Left colon (tissue), 2 donors: ENCODE data around the gene AGBL3. TPM values are rescaled to one million over a fixed set of nuclear protein-coding genes. Genes with fewer than 3 reads are reported as not detected.
"Not testable (repeated sequence)": the region's sequence is repeated elsewhere in the genome, so short reads cannot be mapped to it uniquely, and the experiment has no call there.

ENCODE experiments used
- ATAC-seq: fragments of 200-7000 bp; cut with Tn5 transposase; one replicate; pipeline ENCODE4 v1.9.1; 2020; ENCODE audit warnings: mild to moderate bottlenecking, moderate library complexity
- DNase-seq, 2 donors: peaks; one replicate each; pipeline ENCODE4 v3.0.0-alpha.2; 2020
- intact Hi-C, 2 donors: fragments of 100-400 bp; cut with DNase I in 1 of 2; cut with micrococcal nuclease in 1 of 2; formaldehyde crosslinking; loops; one replicate each; pipeline versions ENCODE4 v1.11.2 to v1.14.0; 2022; cut with DNase I, micrococcal nuclease
- total RNA-seq, 2 donors: library from RNA; stranded (reverse); fragmentation: NEBNext Ultra II Directional; extraction: Animal tissue kit (Norgen Biotek cat#: 25700); gene quantifications; one replicate each; pipeline ENCODE4 v1.2.1, GENCODE V29; 2021
- donor health status: DM: no; HTN: no; CAD: no.
- donor health status: DM: yes; HTN: yes; CAD: no.

Gene AGBL3
- total RNA-seq, 2 donors from 2014 or later = 0.64 to 0.78 TPM

DNA sequence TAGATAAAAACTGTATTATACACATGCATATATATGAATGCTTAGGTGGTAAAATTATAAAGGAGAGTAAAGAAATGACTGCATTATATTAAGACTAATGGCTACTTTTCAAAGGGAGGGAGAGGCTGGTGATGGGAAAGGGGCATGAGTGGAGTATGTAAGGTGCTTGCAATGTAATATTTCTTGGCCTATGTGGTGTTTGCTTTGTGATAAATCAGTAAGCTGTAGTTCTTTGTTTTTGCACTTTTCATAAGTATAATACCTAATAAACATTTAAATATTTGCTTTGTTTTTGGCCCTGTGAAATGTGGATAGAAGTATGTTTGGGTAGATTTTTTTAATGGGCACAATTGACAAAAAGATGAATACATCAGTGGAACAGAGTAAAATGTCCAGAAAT, 25.9 kb downstream of the AGBL3 start:
- no peak for ATAC-seq
- intact Hi-C loops = no loop called here

DNA sequence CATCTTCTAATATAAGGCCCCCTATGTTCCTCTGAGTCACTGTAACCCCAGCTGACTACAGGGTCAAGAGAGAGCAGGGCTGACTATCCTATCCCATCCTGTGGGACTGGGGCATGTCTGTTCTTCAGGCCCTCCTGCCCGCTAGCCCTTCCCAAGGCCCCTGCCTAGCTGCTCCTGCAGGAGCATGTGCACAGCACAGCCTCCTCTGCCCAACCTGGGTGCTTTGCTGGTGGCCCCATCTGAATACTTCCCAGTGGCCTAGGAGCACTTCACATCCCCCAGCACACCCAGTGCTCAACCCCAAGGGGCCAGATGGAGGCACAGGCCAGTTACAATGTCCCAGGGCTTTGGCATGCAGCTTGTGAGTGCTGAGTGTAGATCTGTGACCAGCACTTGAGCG, 37.3 kb downstream of the AGBL3 start:
- ATAC-seq = no peak
- DNase-seq = no peak
- intact Hi-C loops = no loop called here

More for the DNA sequence above, 25.9 kb downstream of the AGBL3 start:
- no peak for DNase-seq

DNA sequence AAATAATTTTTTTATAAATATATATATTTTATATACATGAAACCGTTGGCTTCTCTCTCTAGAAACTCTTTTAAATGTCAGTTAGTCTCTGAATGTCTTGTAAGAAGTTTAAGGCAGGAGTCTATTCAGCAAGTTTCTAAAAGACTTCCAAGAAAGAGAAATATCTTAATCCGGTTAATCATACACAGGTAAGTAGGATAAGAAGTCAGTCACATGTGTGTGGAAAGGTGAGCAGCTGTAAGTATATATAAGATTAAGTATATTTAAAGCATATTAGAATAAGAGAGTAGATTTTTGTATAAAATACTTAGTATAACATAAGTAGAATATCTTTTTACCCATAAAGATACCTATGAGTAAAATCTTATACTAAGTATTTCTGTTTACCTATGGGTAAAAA, 48.9 kb downstream of the AGBL3 start:
- intact Hi-C loops = no loop called here
- ATAC-seq = no peak
- DNase-seq = no peak

DNA sequence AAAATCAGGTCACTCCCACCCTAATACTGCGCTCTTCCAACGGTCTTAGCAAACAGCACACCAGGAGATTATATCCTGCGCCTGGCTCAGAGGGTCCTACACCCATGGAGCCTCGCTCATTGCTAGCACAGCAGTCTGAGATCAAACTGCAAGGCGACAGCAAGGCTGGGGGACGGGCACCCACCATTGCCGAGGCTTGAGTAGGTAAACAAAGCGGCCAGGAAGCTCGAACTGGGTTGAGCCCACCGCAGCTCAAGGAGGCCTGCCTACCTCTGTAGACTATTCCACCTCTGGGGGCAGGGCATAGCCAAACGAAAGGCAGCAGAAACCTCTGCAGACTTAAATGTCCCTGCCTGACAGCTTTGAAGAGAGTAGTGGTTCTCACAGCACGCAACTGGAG, 80.7 kb downstream of the AGBL3 start:
- ATAC-seq = not testable (repeated sequence)

DNA sequence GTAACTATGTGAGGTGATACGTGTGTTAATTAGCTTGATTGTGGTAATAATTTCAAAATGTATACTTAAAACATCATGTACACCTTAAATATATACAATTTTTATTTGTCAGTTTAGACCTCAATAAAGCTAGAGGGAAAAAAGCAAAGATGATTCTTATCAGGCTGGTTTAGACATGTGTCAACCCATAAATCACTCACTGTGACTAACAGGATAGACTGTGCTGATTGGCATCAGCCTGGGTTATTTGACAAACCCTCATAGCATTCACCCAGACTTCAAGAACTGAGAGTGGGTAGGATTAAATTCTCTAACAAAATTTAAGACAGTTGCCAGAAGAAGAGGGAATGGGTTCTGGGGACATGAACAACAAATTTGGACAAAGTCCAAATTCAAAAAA, 87.8 kb downstream of the AGBL3 start:
- ATAC-seq = no peak
- no peak for DNase-seq
- intact Hi-C loops = no loop called here

More for the DNA sequence above, 80.7 kb downstream of the AGBL3 start:
- intact Hi-C loops = loop anchor here in 1 of 2 donors (10.0 kb wide), 1 partner anchor 48 kb away; no protein-coding TSS in a partner anchor
- DNase-seq = not testable (repeated sequence)

DNA sequence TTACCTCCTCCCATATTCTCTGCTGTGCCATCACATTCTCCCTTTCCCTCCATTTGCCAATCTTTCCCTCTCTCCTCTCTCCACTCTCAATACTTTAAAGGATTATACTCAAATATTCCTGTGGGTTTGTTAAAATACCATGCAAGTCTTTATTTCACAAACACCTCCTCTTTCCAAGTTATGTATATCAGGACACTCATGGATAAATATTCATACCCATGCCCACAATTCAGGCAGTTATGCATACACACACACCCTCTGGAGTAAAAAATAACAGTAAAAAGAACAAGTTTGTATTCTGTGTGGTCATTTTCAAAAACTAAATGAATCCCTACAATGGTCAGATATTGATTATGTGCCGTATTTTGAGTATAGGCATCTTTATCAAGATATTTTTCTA, 88.2 kb downstream of the AGBL3 start:
- ATAC-seq (no peak), DNase-seq (no peak)
- intact Hi-C loops = no loop called here

DNA sequence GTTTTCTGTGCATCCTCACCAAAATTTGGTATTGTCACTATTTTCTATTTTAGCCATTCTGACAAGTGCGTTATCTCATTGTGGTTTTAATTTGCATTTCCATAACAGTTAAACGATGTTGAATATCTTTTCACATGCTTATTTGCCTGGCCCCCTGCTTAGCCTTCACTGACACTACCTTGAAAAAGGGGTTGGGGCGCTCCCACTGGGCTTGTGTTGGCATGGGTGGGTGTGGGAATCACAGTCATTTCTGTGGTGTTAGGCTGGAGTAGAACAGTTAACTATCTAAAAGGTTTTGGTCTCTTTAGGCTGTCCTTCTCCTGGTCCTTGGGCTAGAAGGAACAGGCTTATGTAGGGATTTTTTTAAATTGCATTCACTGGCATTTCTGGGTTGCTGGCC, 89.4 kb downstream of the AGBL3 start:
- ATAC-seq (no peak), DNase-seq (no peak)
- intact Hi-C loops = no loop called here

DNA sequence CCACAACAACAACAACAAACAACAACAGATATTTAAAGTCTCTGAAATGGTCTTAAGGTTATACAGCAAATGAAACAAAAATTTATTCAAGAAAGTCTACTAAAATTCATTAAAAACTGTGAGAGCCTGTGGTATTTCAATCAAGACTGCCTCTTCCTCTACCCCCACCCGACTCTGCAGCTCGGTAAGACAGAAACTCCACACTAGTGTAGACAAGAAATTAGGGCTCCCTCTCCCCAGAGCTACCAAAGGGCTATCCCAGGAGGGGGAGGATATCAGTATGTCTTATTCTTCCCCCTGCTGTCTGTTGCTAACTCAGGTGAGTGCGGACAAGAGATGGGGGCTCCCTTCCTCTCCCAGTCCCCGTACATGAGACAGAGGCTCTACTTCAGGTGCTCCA, 90.6 kb downstream of the AGBL3 start:
- ATAC-seq (no peak), DNase-seq (no peak)
- intact Hi-C loops = no loop called here

DNA sequence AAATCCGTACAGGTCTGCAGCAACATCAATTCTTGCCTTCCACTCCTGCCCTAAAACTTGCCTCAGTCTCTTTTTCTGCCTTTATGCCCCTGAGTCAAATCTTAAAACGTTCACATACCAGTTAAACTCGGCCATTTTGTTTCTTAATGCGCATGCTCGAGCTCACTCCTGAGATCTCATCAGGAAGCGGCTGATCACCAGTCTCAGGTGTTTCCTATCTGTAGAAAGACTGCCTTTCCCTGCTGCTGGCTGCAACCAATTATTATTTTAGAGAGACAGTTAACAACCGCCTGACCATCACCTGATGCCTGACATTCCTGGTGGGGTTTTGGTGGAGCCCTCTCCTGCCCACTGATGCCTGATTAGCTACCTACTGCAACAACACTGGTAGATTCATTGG, 91.3 kb downstream of the AGBL3 start:
- DNase-seq (no peak), ATAC-seq (no peak)
- intact Hi-C loops = no loop called here

DNA sequence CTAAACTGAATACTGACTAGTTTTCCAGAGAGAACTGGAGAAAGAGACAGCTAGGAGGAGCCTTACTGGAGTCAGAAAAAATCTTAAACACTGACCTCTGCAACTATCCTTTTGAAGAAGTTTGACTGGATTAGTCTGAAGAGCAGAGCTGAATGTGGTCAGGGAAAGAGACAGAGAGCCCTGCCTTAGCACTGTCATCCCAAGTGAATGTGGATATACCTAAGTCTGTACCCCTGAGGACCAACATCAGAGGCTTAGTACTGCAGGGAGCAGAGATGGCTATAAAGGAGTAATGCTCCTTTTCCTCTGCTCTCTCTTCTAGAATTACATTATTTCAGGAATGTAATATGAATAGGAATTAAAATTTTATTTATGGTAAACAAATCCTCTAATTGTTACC, 91.7 kb downstream of the AGBL3 start:
- intact Hi-C loops = no loop called here
- no peak for ATAC-seq
- DNase-seq = no peak

DNA sequence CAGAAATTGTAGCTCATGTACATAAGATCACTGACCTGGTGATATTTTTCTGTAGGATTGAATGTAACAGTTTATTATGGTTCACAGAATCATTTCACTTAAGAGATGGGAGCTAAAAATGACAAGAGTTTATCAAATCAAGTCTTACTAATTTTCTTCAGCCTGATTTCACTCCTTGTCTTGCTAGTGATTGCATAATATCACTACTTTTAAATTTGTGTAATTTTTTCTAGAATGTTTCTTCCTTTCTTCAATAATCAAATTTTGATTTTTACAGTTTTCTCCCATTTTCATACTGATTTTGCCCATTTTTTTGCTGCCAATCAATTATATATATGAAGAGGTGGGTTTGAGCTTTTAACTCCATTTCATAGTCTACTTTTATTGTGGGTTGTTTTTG, 92.8 kb downstream of the AGBL3 start:
- DNase-seq = no peak
- intact Hi-C loops = no loop called here
- no peak for ATAC-seq

DNA sequence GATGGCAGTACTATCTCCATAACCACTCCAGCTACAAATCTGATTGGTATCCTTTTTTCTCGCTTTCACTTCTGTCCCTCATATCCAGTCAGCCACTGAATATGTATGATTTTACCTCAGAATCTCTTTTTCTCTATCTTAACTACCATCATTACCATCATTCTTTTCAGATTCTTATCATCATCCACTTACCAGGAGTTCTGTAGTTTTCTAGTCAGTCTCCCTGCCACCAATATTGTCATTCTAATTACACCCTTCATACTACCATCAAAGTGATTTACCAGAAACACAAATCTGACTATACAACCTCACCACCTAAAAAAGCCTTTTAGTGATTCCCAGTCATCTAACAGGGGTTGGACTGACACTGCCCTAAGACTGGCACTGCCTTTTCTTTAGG, 96.7 kb downstream of the AGBL3 start:
- DNase-seq (no peak), ATAC-seq (no peak)
- intact Hi-C loops = no loop called here

DNA sequence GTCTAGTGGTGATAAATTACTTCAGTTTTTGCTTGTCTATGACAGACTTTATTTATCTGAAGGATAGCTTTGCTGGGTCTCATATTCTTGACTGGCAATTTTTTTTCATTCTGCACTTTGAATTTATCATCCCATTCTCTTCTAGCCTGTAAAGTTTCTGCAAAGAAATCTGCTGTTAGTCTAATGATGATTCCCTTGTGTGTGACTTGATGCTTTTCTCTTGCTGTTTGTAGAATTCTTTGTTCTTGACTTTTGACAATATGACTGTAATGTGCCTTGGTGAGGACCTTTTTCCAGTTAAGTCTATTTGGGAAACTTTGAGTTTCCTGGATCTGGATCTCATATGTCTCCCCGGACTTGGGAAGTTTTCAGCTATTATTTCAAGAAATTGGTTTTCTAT, 102.3 kb downstream of the AGBL3 start:
- DNase-seq (no peak), ATAC-seq (no peak)
- intact Hi-C loops = no loop called here

DNA sequence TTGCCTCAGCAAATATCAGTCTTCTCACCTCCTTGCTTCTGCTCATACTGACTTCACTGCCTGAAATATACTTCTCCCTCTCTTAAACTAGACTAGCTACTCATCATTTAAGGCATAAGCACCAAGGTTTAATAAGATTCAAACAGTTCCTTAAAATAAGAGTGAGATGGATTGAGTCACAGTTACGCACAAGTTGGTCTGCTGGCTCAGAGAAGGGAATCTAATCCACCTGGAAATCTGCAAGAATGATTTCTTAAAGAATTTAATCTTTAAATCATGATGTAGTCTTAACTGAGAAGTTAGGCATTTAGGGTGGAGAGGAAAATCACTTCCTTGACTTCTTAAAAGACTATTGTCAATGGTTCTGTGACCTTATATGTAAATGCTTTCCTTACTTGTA, 105.4 kb downstream of the AGBL3 start:
- intact Hi-C loops = no loop called here
- ATAC-seq (no peak), DNase-seq (no peak)

DNA sequence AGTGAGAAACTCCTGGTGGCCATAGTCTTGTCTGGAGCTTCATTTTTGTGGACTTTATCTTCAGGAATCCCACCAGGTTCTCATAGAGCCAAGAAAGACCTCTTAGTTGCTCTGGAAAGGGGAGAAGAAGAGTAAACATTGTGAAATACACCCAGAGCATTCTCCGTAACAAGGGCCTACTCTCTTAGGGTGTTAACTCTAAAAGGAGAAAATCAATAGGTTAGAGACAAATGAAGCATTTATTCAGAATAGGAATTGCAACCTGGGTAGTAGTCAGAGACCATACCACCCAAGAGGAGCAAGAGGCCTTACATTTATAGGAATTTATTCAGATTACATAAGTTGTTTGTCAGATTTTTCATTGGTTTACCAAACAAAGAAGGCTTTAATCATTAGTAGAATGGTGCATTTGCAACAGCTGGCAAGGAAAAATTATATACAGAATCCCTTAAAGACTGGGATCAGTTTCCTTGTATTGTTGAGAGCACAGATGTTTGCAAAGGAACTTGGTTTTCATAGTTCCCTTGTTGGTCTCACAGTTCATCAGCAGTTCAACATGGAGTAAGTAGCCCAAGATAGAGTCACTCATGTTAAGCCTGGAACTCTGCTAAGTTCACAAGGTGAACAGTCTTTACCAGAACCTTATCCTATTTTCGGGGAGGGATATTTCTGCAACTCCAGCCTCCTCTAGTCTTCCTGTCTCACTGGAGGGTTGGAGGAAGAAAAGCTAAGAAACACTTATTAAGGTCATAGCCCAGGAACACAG, 108.3 kb downstream of the AGBL3 start:
- ATAC-seq = no peak
- intact Hi-C loops = no loop called here
- no peak for DNase-seq

DNA sequence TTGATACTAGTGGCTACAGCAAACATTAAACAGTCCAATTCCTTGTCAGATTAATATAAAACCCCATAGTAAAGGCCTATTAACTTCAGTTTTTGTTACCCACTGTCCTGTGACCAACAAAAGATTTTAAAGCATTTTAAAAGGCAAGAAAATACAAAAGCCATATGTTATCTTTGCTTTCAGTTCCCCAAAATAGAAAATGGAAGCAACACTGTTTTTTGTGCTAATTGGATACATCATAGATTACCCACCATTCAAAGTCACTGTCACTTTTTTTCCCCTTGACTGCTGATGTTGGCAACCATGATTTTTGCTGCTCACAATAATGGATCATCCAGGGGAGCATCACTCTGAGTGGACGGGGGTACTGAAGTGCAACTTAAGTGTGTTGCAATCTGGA, 109.1 kb downstream of the AGBL3 start:
- intact Hi-C loops = no loop called here
- ATAC-seq (no peak), DNase-seq (no peak)

DNA sequence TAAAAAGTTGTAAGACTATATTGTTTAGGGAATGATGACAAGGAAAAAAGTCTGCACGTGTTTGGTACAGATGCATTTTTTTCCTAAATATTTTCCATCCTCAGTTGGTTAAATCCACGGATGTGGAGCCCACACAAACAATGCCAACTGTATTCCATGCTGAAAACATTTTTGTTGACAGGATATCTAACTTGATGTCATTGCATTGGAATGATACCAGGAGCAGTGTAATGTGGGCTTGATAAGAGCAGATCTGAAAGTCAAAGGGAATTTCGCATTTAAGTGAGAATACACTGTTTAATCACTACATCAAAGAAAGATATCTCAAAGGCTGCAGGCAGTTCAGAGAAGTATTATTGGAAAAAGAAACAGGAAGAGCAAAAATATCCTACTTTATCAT, 112.1 kb downstream of the AGBL3 start:
- ATAC-seq (no peak), DNase-seq (no peak)
- intact Hi-C loops = no loop called here

DNA sequence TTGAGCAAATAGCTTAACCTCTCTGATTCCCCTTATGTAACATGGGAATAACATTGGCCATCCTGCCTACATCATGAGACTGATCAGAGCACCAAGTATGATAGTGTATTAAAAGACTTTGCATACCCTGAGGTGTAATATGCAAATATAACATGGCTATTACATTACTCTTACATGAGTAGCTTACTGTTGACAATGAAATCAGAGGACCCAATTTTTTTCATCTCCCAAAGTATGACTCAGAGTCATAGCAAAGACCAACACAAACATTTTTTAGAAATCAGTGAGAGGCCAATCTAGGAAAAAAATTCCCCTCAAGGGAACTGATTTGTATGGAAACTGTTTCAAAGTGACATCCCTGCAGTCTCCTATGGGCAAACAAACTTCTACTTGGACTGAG, 114.5 kb downstream of the AGBL3 start:
- intact Hi-C loops = no loop called here
- DNase-seq (no peak), ATAC-seq (no peak)

DNA sequence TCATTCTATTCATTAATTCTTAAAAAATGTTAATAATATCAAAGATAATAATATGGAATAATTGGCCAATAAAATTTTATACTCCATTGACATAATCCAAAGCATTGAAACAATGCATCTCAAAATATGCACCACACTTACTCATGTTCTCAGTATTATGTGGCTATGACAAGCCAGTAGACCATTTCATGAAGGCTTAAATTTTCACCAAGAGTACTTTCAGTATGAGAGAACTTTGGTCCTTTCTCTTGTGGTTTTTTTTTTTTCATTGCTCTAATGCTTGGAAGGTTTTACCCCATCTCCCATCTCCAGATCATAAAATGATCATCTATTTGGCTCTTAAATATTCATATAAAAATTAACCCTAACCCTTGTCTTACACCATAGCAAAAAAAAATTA, 116.1 kb downstream of the AGBL3 start:
- intact Hi-C loops = no loop called here
- ATAC-seq (no peak), DNase-seq (no peak)

DNA sequence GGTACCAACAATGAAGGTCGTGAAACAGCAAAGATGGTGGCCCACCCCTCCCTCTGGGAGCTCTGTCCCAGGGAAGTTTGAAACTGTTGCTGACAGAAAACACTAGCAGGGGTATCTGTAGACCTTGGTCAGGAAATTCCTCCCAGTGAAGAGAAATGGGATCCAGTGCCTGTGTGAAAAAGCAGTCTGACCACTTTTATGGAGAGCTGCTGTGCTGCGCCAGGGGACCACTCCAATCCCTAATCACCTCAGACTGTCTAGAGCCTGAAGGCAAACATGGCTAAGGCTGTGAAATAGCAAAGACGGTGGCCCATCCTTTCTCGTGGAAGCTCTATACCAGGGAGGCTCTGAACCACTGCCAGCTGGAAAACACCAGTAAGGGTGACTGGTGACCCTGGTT, 123.3 kb downstream of the AGBL3 start:
- no peak for DNase-seq
- no peak for ATAC-seq
- intact Hi-C loops = no loop called here

DNA sequence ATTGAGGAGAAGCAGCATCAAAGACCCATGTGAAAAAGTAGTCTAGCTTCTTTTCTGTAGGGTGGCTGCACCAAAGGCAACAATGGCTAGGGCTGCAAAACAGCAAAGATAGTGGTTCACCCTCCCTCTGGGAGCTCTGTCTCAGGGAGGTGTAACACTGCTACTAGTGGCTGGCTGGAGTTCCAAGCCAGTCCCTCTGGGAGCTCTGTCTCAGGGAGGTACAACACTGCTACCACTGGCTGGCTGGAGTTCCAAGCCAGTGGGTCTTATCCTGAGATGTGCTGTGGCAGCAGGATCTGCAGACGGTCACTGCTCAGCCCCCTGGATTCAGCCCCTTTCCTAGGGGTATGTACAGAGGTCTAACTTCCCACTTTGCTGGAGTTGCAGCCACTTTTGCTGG, 123.7 kb downstream of the AGBL3 start:
- DNase-seq (no peak), ATAC-seq (no peak)
- intact Hi-C loops = loop anchor here in 1 of 2 donors (10.0 kb wide), 1 partner anchor 45 kb away; no protein-coding TSS in a partner anchor
